ENCODE data around the gene MVP. TPM values are rescaled to one million over a fixed set of nuclear protein-coding genes. Genes with fewer than 3 reads are reported as not detected.
"Not testable (repeated sequence)": the region's sequence is repeated elsewhere in the genome, so short reads cannot be mapped to it uniquely, and the experiment has no call there.

MVP gene
- polyA plus RNA-seq, 3 donors: 18.1 to 22.6 (median 20.0) TPM

GRCh38 chr16:29814592-29814991 is 5.7 kb upstream of the MVP start:
- DNase-seq (ENCODE audit: low read depth in 3 of 3, low spot score in 2 of 3): no peak

- DNase-seq (ENCODE audit: low read depth in 3 of 3, low spot score in 2 of 3): no peak
Observed at GRCh38 chr16:29815032-29815721, 5.1 kb upstream of the MVP start.

- peak; percentile 98 to 99 (median 98) for DNase-seq (ENCODE audit: low read depth in 3 of 3, low spot score in 2 of 3)
Observed at GRCh38 chr16:29815793-29816693, 4.2 kb upstream of the MVP start, which contains the start of gene PAGR1. TSS of gene PAGR1 (plus strand) at chr16:29816152. CDS start at chr16:29816526, 374 bp downstream.

GRCh38 chr16:29816694-29817441 is 3.4 kb upstream of the MVP start:
- peak in 1 of 3 donors; percentile 39 for DNase-seq (ENCODE audit: low read depth in 3 of 3, low spot score in 2 of 3)

GRCh38 chr16:29818082-29818481 is 2.2 kb upstream of the MVP start:
- DNase-seq (ENCODE audit: low read depth in 3 of 3, low spot score in 2 of 3): no peak

- DNase-seq (ENCODE audit: low read depth in 3 of 3, low spot score in 2 of 3): no peak
Observed at GRCh38 chr16:29819506-29819905, 756 bp upstream of the MVP start.

- no peak for DNase-seq (ENCODE audit: low read depth in 3 of 3, low spot score in 2 of 3)
Observed at GRCh38 chr16:29820730-29821642, 724 bp downstream of the MVP start.

- DNase-seq (ENCODE audit: low read depth in 3 of 3, low spot score in 2 of 3): no peak
Observed at GRCh38 chr16:29821643-29822115, 1.4 kb downstream of the MVP start.

GRCh38 chr16:29824589-29825144 is 4.4 kb downstream of the MVP start:
- DNase-seq (ENCODE audit: low read depth in 3 of 3, low spot score in 2 of 3): no peak

- DNase-seq (ENCODE audit: low read depth in 3 of 3, low spot score in 2 of 3): no peak
Observed at GRCh38 chr16:29825145-29826044, 5.1 kb downstream of the MVP start.

- DNase-seq (ENCODE audit: low read depth in 3 of 3, low spot score in 2 of 3): no peak
Observed at GRCh38 chr16:29826342-29826695, 6.1 kb downstream of the MVP start.

- no peak for DNase-seq (ENCODE audit: low read depth in 3 of 3, low spot score in 2 of 3)
Observed at GRCh38 chr16:29830774-29831173, 10.5 kb downstream of the MVP start.

- DNase-seq (ENCODE audit: low read depth in 3 of 3, low spot score in 2 of 3): no peak
Observed at GRCh38 chr16:29831490-29831889, 11.2 kb downstream of the MVP start.

- not testable (repeated sequence) for DNase-seq (ENCODE audit: low read depth in 3 of 3, low spot score in 2 of 3)
Observed at GRCh38 chr16:29833219-29833618, 13.0 kb downstream of the MVP start.

- no peak for DNase-seq (ENCODE audit: low read depth in 3 of 3, low spot score in 2 of 3)
Observed at GRCh38 chr16:29834079-29834478, 13.8 kb downstream of the MVP start.

- no peak for DNase-seq (ENCODE audit: low read depth in 3 of 3, low spot score in 2 of 3)
Observed at GRCh38 chr16:29835926-29836325, 15.7 kb downstream of the MVP start.

GRCh38 chr16:29836623-29837022 is 16.4 kb downstream of the MVP start:
- no peak for DNase-seq (ENCODE audit: low read depth in 3 of 3, low spot score in 2 of 3)

- DNase-seq (ENCODE audit: low read depth in 3 of 3, low spot score in 2 of 3): no peak
Observed at GRCh38 chr16:29837841-29838240, 17.6 kb downstream of the MVP start.

- DNase-seq (ENCODE audit: low read depth in 3 of 3, low spot score in 2 of 3): no peak
Observed at GRCh38 chr16:29839822-29840221, 19.6 kb downstream of the MVP start.

All from right renal cortex interstitium (tissue), 3 donors.